Endothelial cell (in vitro differentiated cells): ENCODE data around the gene ZNF81. TPM values are rescaled to one million over a fixed set of nuclear protein-coding genes. Genes with fewer than 3 reads are reported as not detected.
"Not testable (repeated sequence)": the region's sequence is repeated elsewhere in the genome, so short reads cannot be mapped to it uniquely, and the experiment has no call there.

Experiments
- DNase-seq: peaks from one replicate; pipeline ENCODE4 v3.0.0; 2021; ENCODE audit warnings: low spot score
- H3K27ac Mint-ChIP-seq: one replicate; pipeline ENCODE4 v1.8.0; 2021; ENCODE audit warnings: mixed read lengths, inconsistent platforms; ENCODE audit not compliant: unreplicated experiment
- H3K27me3 Mint-ChIP-seq: one replicate; pipeline ENCODE4 v1.8.0; 2021; ENCODE audit warnings: mild to moderate bottlenecking, moderate library complexity, mixed read lengths, inconsistent platforms; ENCODE audit not compliant: unreplicated experiment
- H3K36me3 Mint-ChIP-seq: one replicate; pipeline ENCODE4 v1.8.0; 2021; ENCODE audit warnings: mild to moderate bottlenecking, low read depth, mixed read lengths, inconsistent platforms; ENCODE audit not compliant: unreplicated experiment
- H3K4me1 Mint-ChIP-seq: one replicate; pipeline ENCODE4 v1.8.0; 2021; ENCODE audit warnings: mild to moderate bottlenecking, mixed read lengths, inconsistent platforms; ENCODE audit not compliant: unreplicated experiment
- H3K4me3 Mint-ChIP-seq: one replicate; pipeline ENCODE4 v1.8.0; 2021; ENCODE audit warnings: mild to moderate bottlenecking, mixed read lengths, inconsistent platforms; ENCODE audit not compliant: unreplicated experiment
- H3K9me3 Mint-ChIP-seq: one replicate; pipeline ENCODE4 v1.8.0; 2021; ENCODE audit warnings: mixed read lengths, inconsistent platforms; ENCODE audit not compliant: unreplicated experiment
- CTCF ChIP-seq: fragments of 200-600 bp; sonication (generic); IDR thresholded peaks from one replicate; pipeline ENCODE4 v1.5.0; 2021; ENCODE audit warnings: antibody characterized with exemption; ENCODE audit not compliant: unreplicated experiment
- total RNA-seq: library from RNA; stranded (reverse); fragmentation: NEBNext Ultra II Directional; extraction: Animal tissue kit (Norgen Biotek cat#: 25700); gene quantifications from one replicate; pipeline ENCODE4 v1.2.1, GENCODE V29; 2021; ENCODE audit not compliant: unreplicated experiment

The ZNF81 gene
- total RNA-seq, 1 donor from 2014 or later = 8.8 TPM

- Mint-ChIP-seq H3K9me3 (no peaks in the 10 kb centered on the region), H3K36me3 (no peaks in the 10 kb centered on the region), H3K27me3 (no peaks in the 10 kb centered on the region), H3K27ac (no peak overlapping the region), H3K4me1 (no peaks in the 10 kb centered on the region), H3K4me3 (no peak overlapping the region)
- TF ChIP-seq CTCF = no peak
- DNase-seq = no peak
Observed at GRCh38 chrX:47940448-47940847, 103.7 kb downstream of the ZNF81 start.

- Mint-ChIP-seq H3K4me3 (no peak overlapping the region), H3K27ac (no peak overlapping the region), H3K36me3 (no peaks in the 10 kb centered on the region), H3K4me1 (no peaks in the 10 kb centered on the region), H3K9me3 (no peaks in the 10 kb centered on the region), H3K27me3 (no peaks in the 10 kb centered on the region)
- no peak for TF ChIP-seq CTCF
- DNase-seq = no peak
Observed at GRCh38 chrX:47941423-47941822, 104.7 kb downstream of the ZNF81 start.

GRCh38 chrX:47955295-47955694 lies 118.6 kb downstream of the ZNF81 start:
- DNase-seq, H3K4me1 Mint-ChIP-seq, H3K4me3 Mint-ChIP-seq, H3K27ac Mint-ChIP-seq, H3K36me3 Mint-ChIP-seq, H3K27me3 Mint-ChIP-seq, H3K9me3 Mint-ChIP-seq: not testable (repeated sequence)

GRCh38 chrX:47956016-47956415 lies 119.3 kb downstream of the ZNF81 start:
- TF ChIP-seq CTCF = no peak
- no peak for DNase-seq
- Mint-ChIP-seq H3K9me3 (no peaks in the 10 kb centered on the region), H3K36me3 (no peaks in the 10 kb centered on the region), H3K4me1 (no peaks in the 10 kb centered on the region), H3K27me3 (peaks cover 1% of the 10 kb centered on the region), H3K27ac (no peak overlapping the region), H3K4me3 (no peak overlapping the region)

GRCh38 chrX:47958206-47958605 lies 121.5 kb downstream of the ZNF81 start:
- H3K4me3 Mint-ChIP-seq, DNase-seq, H3K4me1 Mint-ChIP-seq, H3K9me3 Mint-ChIP-seq, H3K27me3 Mint-ChIP-seq, H3K36me3 Mint-ChIP-seq, H3K27ac Mint-ChIP-seq: not testable (repeated sequence)

- DNase-seq = no peak
- no peaks in the 10 kb centered on the region for H3K9me3 Mint-ChIP-seq
- no peak overlapping the region for H3K4me3 Mint-ChIP-seq
- H3K4me1 Mint-ChIP-seq = no peaks in the 10 kb centered on the region
- H3K27me3 Mint-ChIP-seq = peaks cover 1% of the 10 kb centered on the region
- no peaks in the 10 kb centered on the region for H3K36me3 Mint-ChIP-seq
- no peak for TF ChIP-seq CTCF
- H3K27ac Mint-ChIP-seq = no peak overlapping the region
Observed at GRCh38 chrX:47958761-47959342, 122.2 kb downstream of the ZNF81 start.
